ENCODE data around the gene PAX8.
A peak's percentile ranks its signal among the peaks of the same experiment; 100 is the strongest.

DNA sequence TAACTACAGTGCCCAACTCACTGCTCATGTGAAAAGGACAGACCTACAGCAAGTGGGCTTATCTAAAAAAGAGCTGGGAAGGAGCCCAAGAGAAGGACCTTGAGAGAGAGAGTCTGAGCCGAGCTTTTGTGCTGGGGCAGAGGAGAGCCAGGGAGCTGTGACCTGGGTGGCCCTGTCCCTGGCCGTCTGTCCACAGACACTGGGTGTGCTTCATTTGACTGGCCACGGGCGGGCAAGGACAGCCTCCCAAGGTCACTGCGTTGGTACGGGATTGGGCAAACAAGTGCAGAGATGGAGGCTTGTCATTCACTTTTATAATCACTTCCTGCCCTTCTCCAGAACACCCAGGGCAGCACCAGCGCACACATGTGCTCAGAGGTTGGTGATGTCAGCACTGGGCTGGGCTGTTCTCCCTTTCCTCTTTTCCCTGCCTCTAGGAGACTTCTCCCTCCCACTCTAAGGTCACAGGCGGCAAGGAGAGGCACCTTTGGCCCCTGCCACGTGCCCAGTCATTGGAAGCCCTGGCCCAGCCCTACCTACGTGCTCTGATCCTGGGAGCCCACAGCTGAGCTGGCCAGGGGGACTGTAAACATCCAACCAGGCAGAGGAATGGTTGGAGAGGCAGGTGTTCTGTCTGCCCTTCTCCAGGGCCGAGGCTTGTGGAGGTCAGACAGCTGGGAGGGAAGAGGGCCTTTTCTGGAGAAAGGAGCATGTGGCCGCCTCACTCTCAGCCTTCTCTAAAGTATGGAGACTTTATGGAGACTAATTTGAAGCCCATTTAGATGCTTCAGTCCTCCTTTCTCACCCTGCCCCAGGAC is 111.4 kb downstream of the PAX8 start:
- TF ChIP-seq POLR2A (IDR thresholded peaks at IDR 0.05) (no peak), EP300 (IDR thresholded peaks at IDR 0.05) (no peak), POLR2AphosphoS5 (IDR thresholded peaks at IDR 0.05) (peak in 1 of 3 donors; percentile 74)
- TF ChIP-seq, protein P1, sequence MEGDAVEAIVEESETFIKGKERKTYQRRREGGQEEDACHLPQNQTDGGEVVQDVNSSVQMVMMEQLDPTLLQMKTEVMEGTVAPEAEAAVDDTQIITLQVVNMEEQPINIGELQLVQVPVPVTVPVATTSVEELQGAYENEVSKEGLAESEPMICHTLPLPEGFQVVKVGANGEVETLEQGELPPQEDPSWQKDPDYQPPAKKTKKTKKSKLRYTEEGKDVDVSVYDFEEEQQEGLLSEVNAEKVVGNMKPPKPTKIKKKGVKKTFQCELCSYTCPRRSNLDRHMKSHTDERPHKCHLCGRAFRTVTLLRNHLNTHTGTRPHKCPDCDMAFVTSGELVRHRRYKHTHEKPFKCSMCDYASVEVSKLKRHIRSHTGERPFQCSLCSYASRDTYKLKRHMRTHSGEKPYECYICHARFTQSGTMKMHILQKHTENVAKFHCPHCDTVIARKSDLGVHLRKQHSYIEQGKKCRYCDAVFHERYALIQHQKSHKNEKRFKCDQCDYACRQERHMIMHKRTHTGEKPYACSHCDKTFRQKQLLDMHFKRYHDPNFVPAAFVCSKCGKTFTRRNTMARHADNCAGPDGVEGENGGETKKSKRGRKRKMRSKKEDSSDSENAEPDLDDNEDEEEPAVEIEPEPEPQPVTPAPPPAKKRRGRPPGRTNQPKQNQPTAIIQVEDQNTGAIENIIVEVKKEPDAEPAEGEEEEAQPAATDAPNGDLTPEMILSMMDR (IDR thresholded peaks at IDR 0.05), result no peak

All from stomach (tissue), 4 donors.